Fibroblast of lung (primary cell): ENCODE results near the gene ZCCHC2. TPM values are rescaled to one million over a fixed set of nuclear protein-coding genes. Genes with fewer than 3 reads are reported as not detected.

Experiments
- DNase-seq, 2 donors: peaks; one replicate each; pipeline versions ENCODE4 v3.0.0 to v3.0.0-alpha.2; 2010; ENCODE audit warnings: low read depth in 2 of 2
- H2AFZ ChIP-seq: 2 replicates; pipeline ENCODE4 v1.5.1; 2012; ENCODE audit warnings: low read length, control low read depth, inconsistent platforms
- H3K27ac ChIP-seq: 2 replicates; pipeline ENCODE4 v1.5.1; 2011; ENCODE audit warnings: low read length, control low read depth; ENCODE audit not compliant: insufficient read depth
- H3K27me3 ChIP-seq: 2 replicates; pipeline ENCODE4 v1.5.1; 2011; ENCODE audit warnings: mild to moderate bottlenecking, low read length; ENCODE audit not compliant: control insufficient read depth, insufficient read depth
- H3K36me3 ChIP-seq: 2 replicates; pipeline ENCODE4 v1.5.1; 2011; ENCODE audit warnings: low read length; ENCODE audit not compliant: control insufficient read depth, insufficient read depth
- H3K4me1 ChIP-seq: 2 replicates; pipeline ENCODE4 v1.5.1; 2011; ENCODE audit warnings: low read length; ENCODE audit not compliant: control insufficient read depth, insufficient read depth; ENCODE audit errors: extremely low read depth
- H3K4me2 ChIP-seq: 2 replicates; pipeline ENCODE4 v1.5.1; 2011; ENCODE audit warnings: low read length, control low read depth; ENCODE audit not compliant: insufficient read depth; ENCODE audit errors: extremely low read depth
- H3K4me3 ChIP-seq, 4 experiments: fragments of 200-600 bp in 1 of 4; sonication (generic) in 1 of 4; replicated peaks in 1 of 4; 2 replicates each; pipeline ENCODE4 v1.5.1; 2011 to 2016; ENCODE audit warnings: low read length in 4 of 4, low read depth in 3 of 4, mild to moderate bottlenecking in 3 of 4, control low read depth in 2 of 4, inconsistent platforms in 1 of 4, mixed read lengths in 1 of 4; ENCODE audit not compliant: insufficient read depth in 1 of 4; ENCODE audit errors: control extremely low read depth in 1 of 4
- H3K79me2 ChIP-seq: 2 replicates; pipeline ENCODE4 v1.5.1; 2012; ENCODE audit warnings: mild to moderate bottlenecking, low read length, inconsistent platforms; ENCODE audit not compliant: control insufficient read depth, insufficient read depth
- H3K9ac ChIP-seq: 2 replicates; pipeline ENCODE4 v1.5.1; 2011; ENCODE audit warnings: mild to moderate bottlenecking, low read length, control low read depth; ENCODE audit not compliant: insufficient read depth
- H3K9me3 ChIP-seq: 2 replicates; pipeline ENCODE4 v1.5.1; 2012; ENCODE audit warnings: low read depth, low read length; ENCODE audit not compliant: control insufficient read depth, insufficient read depth
- H4K20me1 ChIP-seq: 2 replicates; pipeline ENCODE4 v1.5.1; 2011; ENCODE audit warnings: low read length; ENCODE audit not compliant: control insufficient read depth, insufficient read depth; ENCODE audit errors: extremely low read depth
- CTCF ChIP-seq, 2 donors: IDR thresholded peaks in 1 of 2; conservative IDR thresholded peaks in 1 of 2; 1 replicate in 1 of 2; 2 replicates in 1 of 2; pipeline ENCODE4 v1.5.1; 2011 to 2012; ENCODE audit warnings: low read length in 2 of 2, control low read depth in 1 of 2, inconsistent platforms in 1 of 2, low read depth in 1 of 2, mild to moderate bottlenecking in 1 of 2
- EZH2 ChIP-seq: IDR thresholded peaks from 2 replicates; pipeline ENCODE4 v1.5.1; 2012; ENCODE audit warnings: low read length, control low read depth, mild to moderate bottlenecking; ENCODE audit errors: missing control alignments
- polyA plus RNA-seq, 2 donors: library from polyadenylated mRNA; depleted of rRNA in 1 of 2; stranded (reverse) in 1 of 2; unstranded in 1 of 2; fragments of >200 nt; gene quantifications; 2 replicates each; pipeline ENCODE4 v1.2.1, GENCODE V29; 2011 to 2012; ENCODE audit warnings: missing spikeins in 1 of 2
- total RNA-seq: library from RNA; depleted of rRNA; stranded (reverse); fragments of >200 nt; gene quantifications from 2 replicates; pipeline ENCODE4 v1.2.1, GENCODE V29; 2014

The ZCCHC2 gene
- total and polyA plus RNA-seq, 2 donors (not counting 1 experiment from before 2014, with no cell fraction given), result 5.3 to 10.9 TPM

GRCh38 chr18:62576845-62577512, 54.2 kb downstream of the ZCCHC2 start:
- H4K20me1 ChIP-seq, result no peaks in the 10 kb centered on the region
- H3K4me3 ChIP-seq, result no peak overlapping the region
- H3K4me1 ChIP-seq, result no peaks in the 10 kb centered on the region
- no peak overlapping the region for H3K9ac ChIP-seq
- no peak for DNase-seq
- no peak for TF ChIP-seq EZH2
- no peak for TF ChIP-seq CTCF (conservative IDR thresholded peaks at IDR 0.05 in 1 of 2, IDR thresholded peaks at IDR 0.05 in 1 of 2; ENCODE audit: low read depth in 1 of 2, low read length in 2 of 2)
- H3K79me2 ChIP-seq, result no peaks in the 10 kb centered on the region
- no peaks in the 10 kb centered on the region for H3K9me3 ChIP-seq
- H3K36me3 ChIP-seq, result peaks cover 9% of the 10 kb centered on the region
- peak overlapping the region; percentile 41 for H2AFZ ChIP-seq
- no peak overlapping the region for H3K4me2 ChIP-seq
- no peak overlapping the region for H3K27ac ChIP-seq
- no peaks in the 10 kb centered on the region for H3K27me3 ChIP-seq

- Histone ChIP-seq H2AFZ (no peak overlapping the region), H3K4me2 (no peak overlapping the region), H3K79me2 (no peaks in the 10 kb centered on the region), H4K20me1 (no peaks in the 10 kb centered on the region), H3K4me1 (no peaks in the 10 kb centered on the region), H3K9me3 (no peaks in the 10 kb centered on the region), H3K36me3 (peaks cover 9% of the 10 kb centered on the region), H3K4me3 (no peak overlapping the region), H3K27ac (no peak overlapping the region), H3K9ac (no peak overlapping the region), H3K27me3 (no peaks in the 10 kb centered on the region)
- DNase-seq, result no peak
- TF ChIP-seq CTCF (conservative IDR thresholded peaks at IDR 0.05 in 1 of 2, IDR thresholded peaks at IDR 0.05 in 1 of 2; ENCODE audit: low read depth in 1 of 2, low read length in 2 of 2) (no peak), EZH2 (no peak)
Measured at GRCh38 chr18:62577765-62578164, 54.9 kb downstream of the ZCCHC2 start.

DNA sequence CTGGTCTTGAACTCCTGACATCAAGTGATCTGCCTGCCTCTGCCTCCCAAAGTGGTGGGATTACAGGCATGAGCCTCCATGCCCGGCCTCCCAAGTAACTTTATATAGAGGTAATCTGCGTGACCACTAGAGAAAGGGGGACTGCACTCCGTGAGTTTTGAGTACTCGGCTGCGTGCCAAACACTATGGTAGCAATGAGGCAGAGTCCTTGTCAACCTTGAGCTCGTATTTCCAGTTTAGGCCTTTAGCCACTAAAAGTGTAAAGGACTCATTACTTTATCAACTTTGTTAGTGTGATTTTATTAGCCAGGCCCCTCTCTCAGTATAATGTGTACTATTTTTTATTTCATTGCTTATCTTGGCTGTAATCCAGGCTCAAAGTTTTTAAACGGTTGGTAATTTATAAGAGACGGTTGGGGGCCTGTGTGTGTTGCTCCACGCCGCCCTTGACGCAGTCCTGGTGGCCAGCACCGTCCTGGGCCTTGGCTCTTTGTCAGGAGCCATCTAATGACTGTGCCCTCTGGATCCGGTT, 56.2 kb downstream of the ZCCHC2 start:
- H3K36me3 ChIP-seq, result peaks cover 9% of the 10 kb centered on the region
- TF ChIP-seq CTCF (conservative IDR thresholded peaks at IDR 0.05 in 1 of 2, IDR thresholded peaks at IDR 0.05 in 1 of 2; ENCODE audit: low read depth in 1 of 2, low read length in 2 of 2) (no peak), EZH2 (no peak)
- H3K27ac ChIP-seq, result no peak overlapping the region
- no peak overlapping the region for H3K4me3 ChIP-seq
- no peaks in the 10 kb centered on the region for H3K9me3 ChIP-seq
- H3K4me2 ChIP-seq, result no peak overlapping the region
- H4K20me1 ChIP-seq, result no peaks in the 10 kb centered on the region
- no peaks in the 10 kb centered on the region for H3K27me3 ChIP-seq
- no peaks in the 10 kb centered on the region for H3K79me2 ChIP-seq
- H3K4me1 ChIP-seq, result no peaks in the 10 kb centered on the region
- H3K9ac ChIP-seq, result no peak overlapping the region
- no peak overlapping the region for H2AFZ ChIP-seq
- peak in 1 of 2 donors; percentile 24 for DNase-seq
